Fibroblast of villous mesenchyme (primary cell): ENCODE measurements around the gene SLC7A9. TPM values are rescaled to one million over a fixed set of nuclear protein-coding genes. Genes with fewer than 3 reads are reported as not detected.

Source experiments
- DNase-seq: peaks from one replicate; pipeline ENCODE4 v3.0.0-alpha.2; 2010; ENCODE audit warnings: low read depth
- H3K4me3 ChIP-seq: 2 replicates; pipeline ENCODE4 v1.5.1; 2011; ENCODE audit warnings: low read depth, mild to moderate bottlenecking, low read length
- total RNA-seq: library from RNA; depleted of rRNA; stranded (reverse); fragments of >200 nt; gene quantifications from 2 replicates; pipeline ENCODE4 v1.2.3, GENCODE V29; 2012
- TF ChIP-seq, protein P1 (sequence below): IDR thresholded peaks from 2 replicates; pipeline ENCODE4 v1.5.1; 2012; ENCODE audit warnings: low read depth, mild to moderate bottlenecking, low read length; ENCODE audit not compliant: insufficient read depth

Gene SLC7A9
- total RNA-seq, 1 donor = not detected

DNA sequence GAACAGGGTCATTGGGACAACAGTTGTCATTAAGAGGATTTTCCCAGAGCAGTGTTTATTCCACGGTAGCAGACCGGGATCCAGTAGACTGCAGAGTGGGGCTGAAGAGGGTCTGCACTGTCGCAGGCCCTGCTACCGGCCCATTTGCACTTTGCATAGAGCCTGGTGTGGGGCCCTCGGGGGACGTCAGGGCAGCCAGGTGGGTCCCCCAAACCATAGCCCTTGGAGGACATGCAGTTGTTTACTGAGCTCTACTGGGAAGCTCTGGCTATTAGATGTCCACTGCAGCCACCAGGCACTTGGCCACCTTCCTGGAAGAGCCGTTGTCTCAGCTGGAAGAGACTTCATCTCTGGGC is 45.8 kb downstream of the SLC7A9 start:
- no peak for DNase-seq
- no peak overlapping the region for H3K4me3 ChIP-seq

DNA sequence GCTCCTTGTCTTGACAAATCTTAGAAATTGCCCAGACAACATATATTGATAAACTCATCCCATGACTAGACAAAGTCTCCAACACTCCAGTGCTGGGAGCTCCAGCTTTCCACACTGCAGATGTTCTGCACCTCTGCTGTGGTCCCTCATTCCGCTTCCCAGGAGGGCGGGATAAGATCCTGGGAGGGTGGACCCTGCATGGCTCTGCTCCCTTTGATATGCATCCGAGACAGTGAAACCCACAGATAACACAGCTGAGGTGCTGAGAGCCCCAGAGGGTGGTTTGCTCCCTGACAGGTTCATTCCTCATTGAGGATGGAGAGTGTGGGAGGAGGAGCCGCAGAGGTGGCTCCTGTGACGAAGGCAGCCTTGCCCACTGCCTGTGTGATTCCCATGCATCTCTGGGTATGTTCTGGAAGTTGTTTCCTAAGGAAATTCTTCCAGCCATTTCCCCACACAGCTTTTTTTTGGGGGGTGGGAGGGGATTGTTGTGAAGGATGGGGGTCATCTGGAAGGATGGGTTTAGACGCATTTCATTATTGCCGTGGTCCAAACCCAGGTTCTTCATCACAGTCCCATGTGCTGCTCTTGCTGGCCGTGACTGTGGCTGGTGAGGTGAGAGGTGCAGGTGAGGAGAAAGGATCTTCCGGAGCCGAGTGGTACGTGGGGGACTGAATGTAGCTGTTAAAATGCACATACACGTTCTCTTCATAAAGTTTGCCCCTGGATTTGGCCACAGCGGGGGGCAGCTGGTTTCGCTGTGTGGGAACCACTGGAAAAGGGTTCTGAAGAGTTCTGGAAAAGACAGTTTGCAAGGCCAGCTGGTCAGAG is 46.4 kb downstream of the SLC7A9 start:
- no peak for DNase-seq
- H3K4me3 ChIP-seq = no peak overlapping the region
- TF ChIP-seq, protein P1, sequence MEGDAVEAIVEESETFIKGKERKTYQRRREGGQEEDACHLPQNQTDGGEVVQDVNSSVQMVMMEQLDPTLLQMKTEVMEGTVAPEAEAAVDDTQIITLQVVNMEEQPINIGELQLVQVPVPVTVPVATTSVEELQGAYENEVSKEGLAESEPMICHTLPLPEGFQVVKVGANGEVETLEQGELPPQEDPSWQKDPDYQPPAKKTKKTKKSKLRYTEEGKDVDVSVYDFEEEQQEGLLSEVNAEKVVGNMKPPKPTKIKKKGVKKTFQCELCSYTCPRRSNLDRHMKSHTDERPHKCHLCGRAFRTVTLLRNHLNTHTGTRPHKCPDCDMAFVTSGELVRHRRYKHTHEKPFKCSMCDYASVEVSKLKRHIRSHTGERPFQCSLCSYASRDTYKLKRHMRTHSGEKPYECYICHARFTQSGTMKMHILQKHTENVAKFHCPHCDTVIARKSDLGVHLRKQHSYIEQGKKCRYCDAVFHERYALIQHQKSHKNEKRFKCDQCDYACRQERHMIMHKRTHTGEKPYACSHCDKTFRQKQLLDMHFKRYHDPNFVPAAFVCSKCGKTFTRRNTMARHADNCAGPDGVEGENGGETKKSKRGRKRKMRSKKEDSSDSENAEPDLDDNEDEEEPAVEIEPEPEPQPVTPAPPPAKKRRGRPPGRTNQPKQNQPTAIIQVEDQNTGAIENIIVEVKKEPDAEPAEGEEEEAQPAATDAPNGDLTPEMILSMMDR = no peak

More for the DNA sequence above, 45.8 kb downstream of the SLC7A9 start:
- TF ChIP-seq, protein P1 = no peak

DNA sequence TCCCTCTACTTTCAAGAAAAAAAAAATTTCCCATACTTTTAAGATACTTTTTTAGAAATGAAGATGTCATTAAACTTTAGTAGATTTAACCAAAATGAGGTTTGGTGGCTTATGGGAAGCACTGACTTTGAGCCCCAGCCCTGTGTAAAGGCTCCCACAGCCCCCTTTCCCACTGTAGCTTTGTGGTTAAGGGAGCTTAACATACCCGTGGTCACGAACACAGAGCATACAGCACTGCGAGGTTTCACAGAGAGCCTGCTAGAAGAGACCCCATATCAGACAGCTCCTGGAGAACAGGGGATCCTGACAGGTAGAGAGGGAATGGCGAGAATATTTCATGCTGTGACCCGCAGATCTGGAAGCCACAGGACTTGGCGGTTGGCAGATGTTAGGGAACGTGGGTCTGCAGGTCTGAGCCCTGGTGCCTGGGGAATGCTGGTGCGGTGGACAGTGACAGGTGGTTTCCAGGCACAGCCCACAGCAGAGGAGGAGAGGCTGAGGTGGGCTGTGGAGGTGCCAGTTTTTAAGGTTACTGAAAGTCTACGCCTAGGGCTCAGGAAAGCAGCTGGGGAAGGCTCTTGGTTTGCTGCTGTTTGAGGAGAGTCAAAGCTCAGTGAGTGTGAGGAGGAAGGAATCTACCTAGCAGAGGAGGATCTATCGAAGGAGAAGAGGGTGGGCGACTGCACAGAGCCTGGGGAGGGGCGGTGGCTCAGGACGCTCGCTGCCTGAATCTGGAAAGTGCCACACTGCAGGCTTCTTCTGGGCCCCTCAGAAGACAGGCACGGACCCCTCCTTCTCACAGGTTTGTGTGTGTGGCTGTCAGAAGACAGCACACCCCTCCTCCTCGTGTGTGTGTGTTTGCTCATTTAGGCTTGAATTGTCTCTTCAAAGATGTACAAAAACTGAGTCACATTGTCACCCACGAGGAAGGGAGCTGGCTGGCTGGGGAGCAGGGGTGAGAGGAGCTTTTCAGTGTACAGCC is 49.9 kb downstream of the SLC7A9 start:
- TF ChIP-seq, protein P1 = no peak

DNA sequence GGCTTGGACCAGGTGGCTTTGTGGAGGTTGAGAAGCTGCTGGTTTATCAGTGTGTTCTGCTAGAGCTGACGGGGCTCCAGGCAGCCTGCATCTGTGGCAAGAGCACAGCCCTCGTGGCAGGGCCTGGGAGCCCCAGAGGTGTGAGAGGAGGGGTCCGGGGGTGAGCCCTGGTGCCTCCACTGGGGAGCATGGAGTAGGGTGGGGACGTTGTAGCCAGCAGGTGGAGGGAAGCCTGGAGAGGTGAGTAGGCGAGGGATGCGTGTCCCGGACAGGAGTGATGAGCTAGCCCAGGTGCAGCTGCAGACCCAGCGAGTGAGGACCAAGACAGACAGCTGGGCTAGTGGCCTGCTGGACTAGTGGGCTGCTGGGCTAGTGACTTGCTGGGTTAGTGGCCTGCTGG is 51.0 kb downstream of the SLC7A9 start:
- no peak for DNase-seq
- TF ChIP-seq, protein P1 = no peak
- no peak overlapping the region for H3K4me3 ChIP-seq

More for the DNA sequence above, 49.9 kb downstream of the SLC7A9 start:
- no peak for DNase-seq
- no peak overlapping the region for H3K4me3 ChIP-seq

DNA sequence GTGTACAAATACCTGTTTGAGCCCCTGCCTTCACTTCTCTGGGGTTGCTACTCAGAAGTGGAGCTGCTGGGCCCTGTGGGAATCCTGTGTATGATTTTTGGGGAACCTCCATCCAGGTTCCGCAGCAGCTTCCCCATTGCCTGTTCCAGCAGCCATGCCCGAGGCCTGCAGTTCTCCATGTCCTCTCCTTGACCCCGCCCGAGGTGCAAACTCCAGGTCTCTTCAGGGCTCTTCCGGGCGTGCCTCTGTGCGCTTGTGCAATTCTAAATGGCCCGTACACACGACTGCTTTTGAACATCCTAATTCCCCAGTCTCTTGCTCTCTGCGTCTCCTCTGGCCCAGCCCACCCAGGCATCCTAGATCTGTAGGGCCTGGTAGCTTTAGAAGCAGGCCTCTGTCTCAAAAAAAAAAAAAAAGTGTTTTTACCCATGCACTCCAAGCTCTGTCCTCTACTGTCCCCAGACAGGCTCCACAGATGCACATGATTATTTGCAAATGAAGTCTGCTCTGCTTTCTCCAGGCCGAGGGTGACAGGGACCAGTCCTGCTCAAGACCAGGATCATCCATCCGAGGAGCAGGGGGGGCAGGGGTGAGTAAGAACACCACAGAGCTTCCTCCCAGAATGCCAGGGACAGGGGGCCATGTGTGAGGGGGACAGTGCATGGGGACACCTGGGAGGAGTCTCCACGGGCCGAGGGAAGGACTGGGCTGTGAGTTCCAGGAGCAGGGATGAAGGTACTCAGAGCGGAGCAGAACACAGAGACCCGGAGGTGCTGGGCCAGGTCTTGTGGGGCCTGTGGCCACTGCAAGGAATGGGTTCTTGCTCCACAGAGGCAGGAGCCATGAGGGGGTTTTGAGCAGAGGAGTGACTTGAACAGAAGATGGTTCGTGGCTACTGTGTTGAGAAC is 51.7 kb downstream of the SLC7A9 start:
- TF ChIP-seq, protein P1 = no peak

DNA sequence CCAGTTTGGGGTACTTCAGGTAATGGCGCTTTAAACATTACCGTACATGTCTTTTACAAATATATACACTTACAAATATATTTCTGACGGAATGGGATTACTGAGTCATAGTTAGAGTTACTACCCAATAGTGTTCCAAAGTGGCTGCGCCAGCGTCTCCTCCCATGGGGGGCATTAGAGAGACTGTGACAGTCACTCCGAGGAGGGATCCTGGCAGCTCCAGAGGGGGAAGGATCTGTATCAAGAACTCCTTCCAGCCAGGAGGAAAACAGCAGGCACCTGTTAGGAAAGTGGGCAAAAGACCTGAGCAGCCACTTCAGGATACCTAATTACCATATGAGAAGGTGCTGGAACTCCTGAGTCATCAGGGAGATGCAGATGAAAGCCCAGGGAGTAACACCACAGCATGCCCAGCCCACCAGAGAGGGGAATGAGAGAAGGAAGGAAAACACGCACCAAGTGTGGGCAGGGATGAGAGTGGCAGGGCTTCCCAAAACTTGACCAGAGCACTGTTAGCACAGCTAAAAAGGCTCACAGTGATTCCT is 52.9 kb downstream of the SLC7A9 start:
- no peak for DNase-seq
- TF ChIP-seq, protein P1 = no peak
- no peak overlapping the region for H3K4me3 ChIP-seq

More for the DNA sequence above, 51.7 kb downstream of the SLC7A9 start:
- DNase-seq = no peak
- no peak overlapping the region for H3K4me3 ChIP-seq
